ENCODE measurements around the gene SLAIN2.
A peak's percentile ranks its signal among the peaks of the same experiment; 100 is the strongest.

The SLAIN2 gene

DNA sequence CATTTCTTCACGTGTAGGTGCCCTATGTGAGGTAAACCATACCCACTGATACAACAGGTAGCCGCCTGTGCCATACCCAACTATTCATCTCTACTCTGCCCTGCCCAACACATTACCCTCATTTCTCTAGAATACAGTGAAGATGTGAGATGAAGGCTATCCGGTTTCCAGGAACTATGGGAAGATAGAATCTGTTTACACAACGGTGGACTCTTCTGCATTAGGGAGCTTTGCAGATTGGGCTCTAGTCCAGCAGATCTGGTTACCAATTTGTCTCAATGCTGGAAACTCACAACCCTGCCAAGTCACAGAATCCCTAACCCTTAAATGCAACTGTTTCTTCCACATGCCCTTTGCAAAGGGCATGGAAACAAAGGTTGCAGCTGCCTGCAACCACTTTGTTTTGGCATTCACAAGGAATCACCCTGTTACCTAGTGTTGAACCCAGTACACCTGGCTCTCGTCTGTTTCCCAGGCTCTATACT lies 6.4 kb upstream of the SLAIN2 start:
- DNase-seq, result no peak

GRCh38 chr4:48336146-48336870 lies 5.0 kb upstream of the SLAIN2 start:
- DNase-seq, result no peak

- no peak for DNase-seq
Measured at GRCh38 chr4:48337731-48338130, 3.6 kb upstream of the SLAIN2 start.

DNA sequence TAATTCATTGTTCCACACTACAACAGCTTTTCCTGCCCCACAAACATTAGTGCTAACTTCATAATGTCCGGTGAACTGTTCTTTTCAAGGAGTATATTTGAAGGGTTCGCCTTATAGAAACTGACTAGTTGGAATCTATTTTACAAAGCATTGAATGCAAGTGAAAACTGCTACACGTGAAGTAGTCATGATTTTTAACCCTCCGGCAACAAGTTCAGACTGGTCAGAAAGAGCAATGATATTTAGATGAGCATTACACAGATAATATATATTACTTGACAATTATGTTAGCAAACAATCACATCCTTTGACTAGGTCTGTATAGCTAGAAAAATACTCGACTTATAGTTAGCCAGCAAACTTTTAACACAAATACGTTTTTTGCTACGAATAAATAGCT lies 1.7 kb upstream of the SLAIN2 start:
- no peak for DNase-seq

GRCh38 chr4:48340276-48340964 lies 909 bp upstream of the SLAIN2 start:
- no peak for DNase-seq

DNA sequence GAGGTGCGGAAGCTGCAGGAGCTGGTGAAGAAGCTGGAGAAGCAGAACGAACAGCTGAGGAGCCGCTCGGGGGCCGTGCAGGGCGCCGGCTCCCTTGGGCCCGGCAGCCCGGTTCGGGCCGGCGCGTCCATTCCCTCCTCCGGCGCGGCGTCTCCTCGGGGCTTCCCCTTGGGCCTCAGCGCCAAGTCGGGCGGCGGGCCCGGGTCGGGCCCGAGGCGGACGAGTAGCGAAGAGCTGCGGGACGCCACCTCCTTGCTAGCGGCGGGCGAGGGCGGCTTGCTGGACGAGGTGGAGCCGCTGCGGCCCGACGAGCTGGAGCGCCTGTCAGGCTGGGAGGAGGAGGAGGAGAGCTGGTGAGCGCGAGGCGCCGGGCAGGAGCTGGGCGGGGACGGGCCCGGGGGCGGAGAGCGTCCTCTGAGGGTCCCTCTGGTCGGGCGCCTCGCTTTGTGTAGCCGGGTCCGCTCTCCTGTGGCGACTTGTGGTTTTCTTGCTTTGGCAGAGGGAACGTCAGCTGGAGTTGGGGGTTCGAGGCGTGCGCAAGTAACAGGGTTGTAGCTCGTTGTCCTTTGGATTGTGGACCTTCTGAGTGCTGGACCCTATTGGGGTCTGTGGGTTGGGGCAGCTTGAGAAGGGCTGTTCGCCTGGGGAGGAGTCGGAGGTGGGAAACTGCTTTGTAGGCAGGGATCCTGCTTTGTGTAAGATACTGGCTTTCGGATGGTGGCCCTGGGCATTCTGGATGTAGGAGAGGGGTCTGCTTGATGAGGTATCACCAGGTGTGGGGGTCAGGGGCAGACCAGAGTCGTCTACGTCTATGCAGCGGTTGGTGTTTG lies 662 bp downstream of the SLAIN2 start:
- peak in 1 of 2 experiments; percentile 10 for DNase-seq

GRCh38 chr4:48342606-48342880 lies 1.2 kb downstream of the SLAIN2 start:
- DNase-seq, result no peak

- DNase-seq, result no peak
Measured at GRCh38 chr4:48343035-48343434, 1.7 kb downstream of the SLAIN2 start.

GRCh38 chr4:48343551-48343950 lies 2.2 kb downstream of the SLAIN2 start:
- no peak for DNase-seq

DNA sequence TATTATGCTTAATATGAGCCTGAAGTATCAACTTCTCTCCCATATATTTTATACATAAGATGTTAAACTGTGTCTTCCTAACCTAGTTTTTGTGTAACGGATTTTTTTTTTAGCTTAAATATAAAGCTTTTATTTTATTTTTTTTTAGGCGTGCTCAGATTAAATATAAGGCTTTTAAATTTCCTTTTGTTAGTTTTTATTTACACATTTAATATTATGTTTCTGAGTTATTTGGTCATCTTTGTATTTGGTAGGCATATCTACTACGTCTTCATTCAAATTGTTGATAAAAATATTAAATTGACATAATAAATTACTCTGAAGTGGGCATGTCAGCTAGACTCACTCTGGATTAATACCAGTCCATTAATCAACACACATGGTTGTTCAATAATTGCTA lies 4.2 kb downstream of the SLAIN2 start:
- DNase-seq, result no peak

GRCh38 chr4:48346594-48346993 lies 5.3 kb downstream of the SLAIN2 start:
- no peak for DNase-seq

GRCh38 chr4:48347282-48347921 lies 6.1 kb downstream of the SLAIN2 start:
- DNase-seq, result no peak

GRCh38 chr4:48350871-48351270 lies 9.5 kb downstream of the SLAIN2 start:
- DNase-seq, result no peak

- DNase-seq, result no peak
Measured at GRCh38 chr4:48352793-48353192, 11.5 kb downstream of the SLAIN2 start.

GRCh38 chr4:48356355-48356754 lies 15.0 kb downstream of the SLAIN2 start:
- DNase-seq, result no peak

DNA sequence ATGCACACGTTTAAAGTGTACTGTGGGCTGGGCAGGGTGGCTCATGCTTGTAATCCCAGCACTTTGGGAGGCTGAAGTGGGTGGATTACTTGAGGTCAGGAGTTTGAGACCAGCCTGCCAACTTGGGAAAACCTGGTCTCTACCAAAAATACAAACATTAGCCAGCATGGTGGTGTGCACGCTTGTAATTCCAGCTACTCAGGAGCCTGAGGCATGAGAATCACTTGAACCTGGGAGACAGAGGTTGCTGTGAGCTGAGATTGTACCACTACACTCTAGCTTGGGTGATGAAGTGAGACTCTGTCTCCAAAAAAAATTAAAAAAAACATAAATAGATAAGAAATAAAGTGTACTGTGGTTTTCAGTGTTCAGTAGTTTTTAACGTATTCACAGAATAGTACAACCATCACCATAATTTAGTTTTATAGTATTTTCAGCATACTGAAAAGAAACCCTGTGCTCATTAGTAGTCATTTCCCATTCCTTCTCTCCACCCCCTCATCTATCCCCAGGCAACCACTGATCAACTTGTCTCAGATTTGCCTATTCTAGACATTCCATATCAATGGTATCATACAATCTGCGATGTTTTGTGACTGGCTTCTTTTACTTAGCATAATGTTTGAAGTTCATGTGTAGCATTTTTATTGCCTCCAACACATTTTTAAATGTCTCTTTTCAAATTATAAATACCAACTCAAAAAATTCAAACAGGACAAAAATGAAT lies 19.1 kb downstream of the SLAIN2 start:
- DNase-seq, result no peak

GRCh38 chr4:48361012-48361400 lies 19.7 kb downstream of the SLAIN2 start:
- no peak for DNase-seq

DNA sequence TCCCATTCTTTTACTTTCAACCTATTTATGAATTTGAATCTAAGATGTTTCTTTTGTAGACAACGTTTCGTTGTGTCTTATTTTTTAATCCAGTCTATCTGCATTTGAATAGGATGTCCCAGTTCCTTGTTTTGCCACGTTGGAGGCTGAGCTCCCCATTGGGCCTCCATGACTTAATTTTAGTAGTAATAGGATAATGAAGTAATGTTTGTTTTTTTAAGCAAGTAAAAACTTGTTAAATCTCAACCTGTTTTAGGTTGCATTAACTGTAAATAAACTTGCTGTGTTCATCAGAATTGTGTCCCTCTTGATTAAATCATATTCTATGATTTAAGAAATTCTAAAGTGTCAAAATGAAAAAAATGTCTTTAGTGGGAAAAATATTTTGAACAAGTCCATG lies 25.3 kb downstream of the SLAIN2 start:
- no peak for DNase-seq

- DNase-seq, result no peak
Measured at GRCh38 chr4:48367016-48367415, 25.7 kb downstream of the SLAIN2 start.

DNA sequence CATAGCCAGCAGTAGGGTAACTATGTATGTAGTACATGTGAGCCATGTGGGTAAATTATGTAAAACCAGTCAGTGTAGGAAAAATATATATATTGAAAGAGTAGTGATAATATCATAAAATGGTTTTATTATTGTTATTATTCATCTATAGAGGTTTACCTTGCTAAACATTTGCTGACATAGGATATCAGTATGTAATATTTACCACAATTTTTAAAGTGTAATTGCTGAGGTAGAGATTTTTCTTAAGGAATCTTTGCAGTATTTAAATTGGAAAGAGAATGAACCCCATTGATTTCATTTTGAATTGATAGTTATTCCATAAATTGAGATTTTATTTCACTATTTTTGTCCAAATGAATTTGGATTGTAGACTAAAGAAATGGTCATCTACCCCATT lies 27.1 kb downstream of the SLAIN2 start:
- DNase-seq, result no peak

DNA sequence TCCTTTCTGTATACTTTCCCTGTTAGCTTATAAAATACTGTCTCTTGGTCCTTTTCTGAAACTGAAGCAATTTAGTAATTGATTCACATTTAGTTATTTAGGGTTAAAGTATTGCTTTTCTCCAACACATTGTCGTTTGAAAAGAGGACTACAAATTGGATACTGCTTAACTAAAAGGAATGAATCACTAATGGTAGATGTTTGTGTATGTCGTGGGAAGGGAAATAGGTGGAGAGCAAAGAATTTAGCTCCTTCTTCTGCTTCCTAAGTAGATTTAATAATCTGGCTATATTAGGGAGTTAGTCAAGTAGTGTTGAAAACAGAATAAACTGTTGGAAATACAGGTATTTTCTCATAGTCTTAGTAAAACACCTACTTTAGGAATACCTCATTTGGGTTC lies 27.9 kb downstream of the SLAIN2 start:
- DNase-seq, result no peak

DNA sequence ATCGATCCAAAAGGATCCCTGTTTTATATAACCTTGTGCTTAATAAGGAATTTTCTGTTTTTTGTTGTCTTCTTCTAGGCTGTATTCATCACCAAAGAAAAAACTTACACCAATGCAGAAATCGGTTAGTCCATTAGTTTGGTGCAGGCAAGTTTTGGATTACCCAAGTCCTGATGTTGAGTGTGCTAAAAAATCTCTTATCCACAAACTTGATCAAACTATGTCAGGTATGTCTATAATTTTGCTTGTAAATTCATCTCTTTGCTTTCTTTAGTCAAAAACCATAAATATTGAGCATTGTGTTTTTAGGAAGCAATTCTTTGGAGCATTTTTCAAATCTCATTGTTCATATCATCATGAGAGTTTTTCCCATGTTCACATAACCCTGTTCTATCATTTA lies 28.4 kb downstream of the SLAIN2 start:
- DNase-seq, result no peak
